ENCODE measurements around the gene PLA2G1B. TPM values are rescaled to one million over a fixed set of nuclear protein-coding genes. Genes with fewer than 3 reads are reported as not detected.

The PLA2G1B gene
- total RNA-seq, 1 experiment from 2014 or later, result not detected

DNA sequence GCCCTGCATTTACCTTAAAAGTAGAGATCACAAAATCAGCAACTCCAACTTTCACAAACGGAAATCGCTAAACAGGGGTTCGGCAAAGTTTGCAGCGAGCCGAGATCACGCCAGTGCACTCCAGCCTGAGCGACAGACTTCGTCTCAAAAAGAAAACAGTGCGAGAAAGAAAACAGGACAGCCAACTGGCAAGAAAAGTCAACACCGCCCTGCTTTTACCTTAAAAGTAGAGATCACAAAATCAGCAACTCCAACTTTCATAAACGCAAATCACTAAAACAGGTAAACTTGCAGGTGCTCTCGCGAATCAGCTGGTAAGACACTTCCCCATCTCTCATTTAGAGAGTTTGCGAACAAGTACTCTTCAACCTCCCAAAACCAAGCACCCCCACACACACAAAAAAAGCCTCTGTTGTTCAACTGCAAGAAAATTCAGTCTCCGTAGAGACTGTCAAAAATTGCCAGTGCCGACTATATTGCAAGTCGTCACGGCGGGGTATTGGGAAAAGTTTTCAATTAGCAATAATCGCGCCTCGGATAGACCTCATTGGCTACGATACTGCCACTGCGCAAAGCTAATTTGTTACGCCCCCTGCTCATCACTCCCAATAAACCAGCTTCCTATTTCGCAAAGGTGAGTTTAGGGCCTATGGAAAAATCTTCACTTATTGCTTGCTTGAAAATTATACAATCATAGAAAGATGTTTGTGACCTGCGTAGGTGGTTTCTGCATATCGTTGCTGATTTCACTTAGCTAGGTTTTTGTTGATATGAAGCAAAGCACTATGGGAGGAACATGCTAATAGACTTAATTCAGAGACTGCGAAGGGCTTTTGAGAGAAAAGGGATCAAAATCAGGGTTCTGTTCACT, 34.7 kb downstream of the PLA2G1B start, which contains the start of gene RNU4-1:
Gene RNU4-1, minus strand, starts transcription at position 577 of the 871 bp plus-strand sequence.
- H3K27ac ChIP-seq (ENCODE audit: low read depth, low read length, poor library complexity, severe bottlenecking), result peak within 1 kb of the TSS; percentile 100
- ChIA-PET CTCF (interaction anchor here (0.6 to 3.5 kb wide), 5 partner anchors 9 to 65 kb away, joined by 4 to 23 read pairs (median 7); partner anchors contain the start of gene SIRT4), POLR2A (ENCODE audit: low non-redundant PET) (interaction anchor here (0.7 to 2.8 kb wide), 6 partner anchors 9 to 413 kb away, joined by 3 to 21 read pairs (median 8); partner anchors contain the start of genes RPLP0 and SIRT4)
- peaks cover 11% of the 10 kb centered on the region for H3K4me1 ChIP-seq (ENCODE audit: insufficient read depth, low read length, poor library complexity, severe bottlenecking)
- H3K27me3 ChIP-seq (replicated peaks; ENCODE audit: insufficient read depth, low read depth, low read length, poor library complexity), result no peaks in the 10 kb centered on the region
- no peak for TF ChIP-seq EZH2 (IDR thresholded peaks at IDR 0.05; ENCODE audit: borderline replicate concordance, low read depth, low read length, poor library complexity, severe bottlenecking)
- TF ChIP-seq, protein P1, sequence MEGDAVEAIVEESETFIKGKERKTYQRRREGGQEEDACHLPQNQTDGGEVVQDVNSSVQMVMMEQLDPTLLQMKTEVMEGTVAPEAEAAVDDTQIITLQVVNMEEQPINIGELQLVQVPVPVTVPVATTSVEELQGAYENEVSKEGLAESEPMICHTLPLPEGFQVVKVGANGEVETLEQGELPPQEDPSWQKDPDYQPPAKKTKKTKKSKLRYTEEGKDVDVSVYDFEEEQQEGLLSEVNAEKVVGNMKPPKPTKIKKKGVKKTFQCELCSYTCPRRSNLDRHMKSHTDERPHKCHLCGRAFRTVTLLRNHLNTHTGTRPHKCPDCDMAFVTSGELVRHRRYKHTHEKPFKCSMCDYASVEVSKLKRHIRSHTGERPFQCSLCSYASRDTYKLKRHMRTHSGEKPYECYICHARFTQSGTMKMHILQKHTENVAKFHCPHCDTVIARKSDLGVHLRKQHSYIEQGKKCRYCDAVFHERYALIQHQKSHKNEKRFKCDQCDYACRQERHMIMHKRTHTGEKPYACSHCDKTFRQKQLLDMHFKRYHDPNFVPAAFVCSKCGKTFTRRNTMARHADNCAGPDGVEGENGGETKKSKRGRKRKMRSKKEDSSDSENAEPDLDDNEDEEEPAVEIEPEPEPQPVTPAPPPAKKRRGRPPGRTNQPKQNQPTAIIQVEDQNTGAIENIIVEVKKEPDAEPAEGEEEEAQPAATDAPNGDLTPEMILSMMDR (conservative IDR thresholded peaks at IDR 0.05; ENCODE audit: low read depth, low read length), result no peak
- BruUV-seq (replicated peaks), result TSS peak; percentile 56
- H3K4me3 ChIP-seq (ENCODE audit: low read depth, low read length, poor library complexity, severe bottlenecking), result peak within 1 kb of the TSS; percentile 54
- peak; percentile 98 for DNase-seq (ENCODE audit: low spot score)
- no peaks in the 10 kb centered on the region for H3K9me3 ChIP-seq (ENCODE audit: low read depth, low read length, poor library complexity, severe bottlenecking)
- no peaks in the 10 kb centered on the region for H3K36me3 ChIP-seq (ENCODE audit: insufficient read depth, low read length, poor library complexity, severe bottlenecking)
- intact Hi-C loops (cut with micrococcal nuclease; ENCODE audit: unreplicated experiment), result no loop called here

DNA sequence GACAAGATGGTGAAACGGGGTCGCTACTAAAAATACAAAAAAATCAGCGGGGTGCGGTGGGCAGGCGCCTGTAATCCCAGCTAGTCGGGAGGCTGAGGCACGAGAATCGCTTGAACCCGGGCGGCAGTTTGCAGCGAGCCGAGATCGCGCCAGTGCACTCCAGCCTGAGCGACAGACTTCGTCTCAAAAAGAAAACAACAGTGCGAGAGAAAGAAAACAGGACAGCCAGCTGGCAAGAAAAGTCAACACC, 35.2 kb downstream of the PLA2G1B start:
- ChIA-PET POLR2A (ENCODE audit: low non-redundant PET) (interaction anchor here (0.7 to 2.8 kb wide), 6 partner anchors 14 to 180 kb away, joined by 3 to 27 read pairs (median 10); partner anchors contain the start of gene RPLP0), CTCF (interaction anchor here (1.7 to 3.5 kb wide), 2 partner anchors 10 to 64 kb away, joined by 7 to 23 read pairs; partner anchors contain the start of gene SIRT4)
- DNase-seq (ENCODE audit: low spot score), result no peak
- Histone ChIP-seq H3K27me3 (replicated peaks; ENCODE audit: insufficient read depth, low read depth, low read length, poor library complexity) (no peaks in the 10 kb centered on the region), H3K36me3 (ENCODE audit: insufficient read depth, low read length, poor library complexity, severe bottlenecking) (no peaks in the 10 kb centered on the region), H3K9me3 (ENCODE audit: low read depth, low read length, poor library complexity, severe bottlenecking) (no peaks in the 10 kb centered on the region), H3K27ac (ENCODE audit: low read depth, low read length, poor library complexity, severe bottlenecking) (peak overlapping the region; percentile 100), H3K4me1 (ENCODE audit: insufficient read depth, low read length, poor library complexity, severe bottlenecking) (peaks cover 11% of the 10 kb centered on the region), H3K4me3 (ENCODE audit: low read depth, low read length, poor library complexity, severe bottlenecking) (peak overlapping the region; percentile 54)
- TSS peak; percentile 94 for BruUV-seq (replicated peaks)
- intact Hi-C loops (cut with micrococcal nuclease; ENCODE audit: unreplicated experiment), result no loop called here
- no peak for TF ChIP-seq EZH2 (IDR thresholded peaks at IDR 0.05; ENCODE audit: borderline replicate concordance, low read depth, low read length, poor library complexity, severe bottlenecking)
- TF ChIP-seq, protein P1 (conservative IDR thresholded peaks at IDR 0.05; ENCODE audit: low read depth, low read length), result no peak

DNA sequence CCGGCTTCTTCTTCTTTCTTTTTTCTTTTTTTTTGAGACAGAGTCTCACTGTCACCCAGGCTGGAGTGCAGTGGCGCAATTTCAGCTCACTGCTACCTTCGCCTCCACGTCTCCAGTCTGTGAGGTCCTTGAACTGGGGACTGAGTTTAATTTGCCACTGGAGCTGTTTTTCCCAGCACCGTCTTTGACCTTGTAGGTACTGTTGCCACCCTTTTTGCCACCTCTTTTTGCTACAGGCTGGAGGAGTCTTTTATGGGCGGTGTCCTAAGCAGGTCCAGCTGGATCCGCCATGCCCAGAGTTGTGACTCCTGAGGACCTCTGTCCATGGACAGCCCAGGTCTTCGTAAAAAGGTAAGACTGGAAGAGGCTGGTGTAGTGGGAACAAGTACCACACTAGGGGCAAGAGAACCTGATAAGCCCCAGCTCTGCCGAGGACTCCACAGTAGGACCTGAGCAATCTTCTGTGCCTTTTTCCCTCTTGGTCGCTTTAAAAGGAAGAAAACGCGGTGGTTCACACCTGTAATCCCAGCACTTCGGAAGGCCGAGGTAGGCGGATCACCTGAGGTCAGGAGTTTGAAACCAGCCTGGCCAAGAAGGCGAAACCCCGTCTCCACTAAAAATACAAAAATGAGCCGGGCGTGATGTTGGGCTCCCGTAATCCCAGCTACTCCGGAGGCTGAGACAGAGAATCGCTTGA, 36.8 kb downstream of the PLA2G1B start:
- no TSS peak for BruUV-seq (replicated peaks)
- H3K4me1 ChIP-seq (ENCODE audit: insufficient read depth, low read length, poor library complexity, severe bottlenecking), result peaks cover 11% of the 10 kb centered on the region
- DNase-seq (ENCODE audit: low spot score), result no peak
- intact Hi-C loops (cut with micrococcal nuclease; ENCODE audit: unreplicated experiment), result loop anchor here (1.0 kb wide), 2 partner anchors 27 to 62 kb away; no protein-coding TSS in a partner anchor
- no peaks in the 10 kb centered on the region for H3K27me3 ChIP-seq (replicated peaks; ENCODE audit: insufficient read depth, low read depth, low read length, poor library complexity)
- peak overlapping the region; percentile 23 for H3K4me3 ChIP-seq (ENCODE audit: low read depth, low read length, poor library complexity, severe bottlenecking)
- CTCF ChIA-PET, result interaction anchor here (0.7 to 3.5 kb wide), 6 partner anchors 12 to 72 kb away, joined by 3 to 23 read pairs (median 4); partner anchors contain the start of genes PXN and SIRT4
- no peak for TF ChIP-seq EZH2 (IDR thresholded peaks at IDR 0.05; ENCODE audit: borderline replicate concordance, low read depth, low read length, poor library complexity, severe bottlenecking)
- TF ChIP-seq, protein P1 (conservative IDR thresholded peaks at IDR 0.05; ENCODE audit: low read depth, low read length), result no peak
- POLR2A ChIA-PET (ENCODE audit: low non-redundant PET), result interaction anchor here (0.6 to 2.8 kb wide), 21 partner anchors 8 to 358 kb away, joined by 3 to 27 read pairs (median 4); partner anchors contain the start of genes PXN, RPLP0 and SIRT4
- no peaks in the 10 kb centered on the region for H3K36me3 ChIP-seq (ENCODE audit: insufficient read depth, low read length, poor library complexity, severe bottlenecking)
- H3K27ac ChIP-seq (ENCODE audit: low read depth, low read length, poor library complexity, severe bottlenecking), result peak overlapping the region; percentile 100
- H3K9me3 ChIP-seq (ENCODE audit: low read depth, low read length, poor library complexity, severe bottlenecking), result no peaks in the 10 kb centered on the region

All from A673 (cell line).